A549 treated with dexamethasone at 1 μM for 4 hours (cell line): ENCODE measurements around the gene SYK. TPM values are rescaled to one million over a fixed set of nuclear protein-coding genes. Genes with fewer than 3 reads are reported as not detected.

Experiments
- total RNA-seq: library from RNA; stranded (reverse); fragments of 200-300 nt; extraction: Qiagen RNA extraction; gene quantifications from 5 replicates; pipeline ENCODE4 v1.2.3, GENCODE V29; 2022

Gene SYK
- 0.02 to 0.16 TPM (median 0.05 TPM) in 5 replicates for total RNA-seq

DNA sequence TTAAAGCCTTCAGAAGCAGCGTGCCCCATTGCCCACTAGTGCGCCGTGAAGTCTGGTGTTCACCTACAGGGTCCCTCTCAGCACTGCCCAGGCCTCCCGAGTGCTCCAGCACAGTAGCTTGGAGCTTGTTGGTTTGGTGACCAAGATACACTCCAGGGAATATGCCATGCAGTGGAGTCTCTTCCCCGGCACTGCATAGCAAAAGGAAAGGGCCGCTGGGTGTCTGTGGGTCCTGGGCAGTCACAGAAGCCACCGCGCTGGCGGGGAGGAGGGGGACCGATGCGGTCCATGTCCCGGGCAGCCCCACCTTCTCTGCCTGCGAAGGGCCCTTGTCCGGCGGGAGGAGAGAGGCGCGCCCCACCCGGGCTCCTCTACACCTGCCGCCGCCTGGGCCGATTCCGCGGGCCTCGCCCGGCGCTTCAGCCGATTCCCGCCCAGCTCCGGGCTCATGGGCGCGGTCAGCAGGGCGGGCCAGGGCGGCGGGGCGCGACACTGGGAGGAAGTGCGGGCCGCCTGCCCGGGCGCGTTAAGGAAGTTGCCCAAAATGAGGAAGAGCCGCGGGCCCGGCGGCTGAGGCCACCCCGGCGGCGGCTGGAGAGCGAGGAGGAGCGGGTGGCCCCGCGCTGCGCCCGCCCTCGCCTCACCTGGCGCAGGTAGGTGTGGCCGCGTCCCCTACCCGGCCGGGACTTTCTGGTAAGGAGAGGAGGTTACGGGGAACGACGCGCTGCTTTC is at the start of gene SYK:
SYK (plus strand) TSS at position 579 of the 732 bp plus-strand sequence. CDS start 42,080 bp downstream, outside the sequence.

Other genes with a start within 250 kb of the SYK start
- gene DIRAS2, start 159.0 kb upstream of the SYK start, total RNA-seq, result 0.02 TPM in 2 of 5 replicates, not detected in the others